GM18507 (cell line): ENCODE measurements around the gene PAWR.
"Not testable (repeated sequence)": the region's sequence is repeated elsewhere in the genome, so short reads cannot be mapped to it uniquely, and the experiment has no call there.

Experiments used
- DNase-seq: peaks from one replicate; pipeline ENCODE4 v3.0.0; 2011; ENCODE audit warnings: low read depth; ENCODE audit not compliant: insufficient read length; ENCODE audit errors: extremely low spot score
- FAIRE-seq: peaks from 2 replicates; lab custom pipeline; 2011; peaks lifted over from hg19 to GRCh38; lab: Jason Lieb, UNC

The PAWR gene

GRCh38 chr12:79615596-79616560 is 74.9 kb downstream of the PAWR start:
- DNase-seq: no peak
- FAIRE-seq: peak; percentile 31

GRCh38 chr12:79614730-79615129 is 76.0 kb downstream of the PAWR start:
- no peak for FAIRE-seq
- DNase-seq: no peak

- FAIRE-seq: no peak
- no peak for DNase-seq
Measured at GRCh38 chr12:79601908-79602307, 88.9 kb downstream of the PAWR start.

- DNase-seq (no peak), FAIRE-seq (no peak)
Measured at GRCh38 chr12:79597910-79598309, 92.9 kb downstream of the PAWR start.

- FAIRE-seq: no peak
Measured at GRCh38 chr12:79596719-79597350, 93.9 kb downstream of the PAWR start.

GRCh38 chr12:79595273-79595672 is 95.5 kb downstream of the PAWR start:
- DNase-seq (no peak), FAIRE-seq (no peak)

More at GRCh38 chr12:79596719-79597350, 93.9 kb downstream of the PAWR start:
- no peak for DNase-seq

- DNase-seq (no peak), FAIRE-seq (no peak)
Measured at GRCh38 chr12:79592865-79593264, 97.9 kb downstream of the PAWR start.

- no peak for DNase-seq
Measured at GRCh38 chr12:79591988-79592387, 98.8 kb downstream of the PAWR start.

GRCh38 chr12:79590751-79591150 is 100.0 kb downstream of the PAWR start:
- no peak for FAIRE-seq
- no peak for DNase-seq

More at GRCh38 chr12:79591988-79592387, 98.8 kb downstream of the PAWR start:
- FAIRE-seq: no peak

GRCh38 chr12:79587368-79587767 is 103.4 kb downstream of the PAWR start:
- DNase-seq (no peak), FAIRE-seq (no peak)

GRCh38 chr12:79585147-79585546 is 105.6 kb downstream of the PAWR start:
- no peak for DNase-seq
- no peak for FAIRE-seq

GRCh38 chr12:79573820-79574219 is 116.9 kb downstream of the PAWR start:
- FAIRE-seq: no peak
- no peak for DNase-seq

GRCh38 chr12:79569679-79570078 is 121.1 kb downstream of the PAWR start:
- FAIRE-seq (no peak), DNase-seq (no peak)

GRCh38 chr12:79567175-79567563 is 123.6 kb downstream of the PAWR start:
- DNase-seq (no peak), FAIRE-seq (no peak)

- DNase-seq (no peak), FAIRE-seq (no peak)
Measured at GRCh38 chr12:79566452-79567174, 124.2 kb downstream of the PAWR start.

GRCh38 chr12:79564727-79565350 is 125.9 kb downstream of the PAWR start:
- FAIRE-seq: not testable (repeated sequence)

GRCh38 chr12:79563021-79563740 is 127.6 kb downstream of the PAWR start:
- FAIRE-seq: no peak
- no peak for DNase-seq

More at GRCh38 chr12:79564727-79565350, 125.9 kb downstream of the PAWR start:
- not testable (repeated sequence) for DNase-seq

- FAIRE-seq: no peak
Measured at GRCh38 chr12:79561401-79562132, 129.2 kb downstream of the PAWR start.

More at GRCh38 chr12:79561401-79562132, 129.2 kb downstream of the PAWR start:
- no peak for DNase-seq
